Testis (tissue), 3 donors: ENCODE results near the gene NKAIN2. TPM values are rescaled to one million over a fixed set of nuclear protein-coding genes. Genes with fewer than 3 reads are reported as not detected.

Source experiments
- DNase-seq: peaks from one replicate; pipeline ENCODE4 v3.0.0-alpha.2; 2019
- H3K27ac ChIP-seq, 2 donors: fragments of 200-600 bp; sonication (generic); one replicate each; pipeline ENCODE4 v1.5.1; 2019
- H3K27me3 ChIP-seq: fragments of 200-600 bp; sonication (generic); one replicate; pipeline ENCODE4 v1.5.1; 2019
- H3K36me3 ChIP-seq: fragments of 200-600 bp; sonication (generic); one replicate; pipeline ENCODE4 v1.5.1; 2017; ENCODE audit warnings: low read depth; ENCODE audit errors: missing control alignments
- H3K4me1 ChIP-seq: fragments of 200-600 bp; sonication (generic); one replicate; pipeline ENCODE4 v1.5.1; 2019
- H3K4me3 ChIP-seq, 2 donors: fragments of 200-600 bp; sonication (generic); one replicate each; pipeline ENCODE4 v1.5.1; 2017 to 2019
- H3K9me3 ChIP-seq: fragments of 200-600 bp; sonication (generic); one replicate; pipeline ENCODE4 v1.5.1; 2017
- POLR2A ChIP-seq: fragments of 450-650 bp; IDR thresholded peaks from one replicate; pipeline ENCODE4 v1.6.1; 2017; ENCODE audit warnings: antibody characterized with exemption, mild to moderate bottlenecking, moderate library complexity
- WGBS, 2 donors: methylation state at CpG; one replicate each; pipeline ENCODE4 v1.1.5; 2018; 5-methylcytosine and 5-hydroxymethylcytosine counted together
- intact Hi-C: fragments of 100-400 bp; cut with DNase I; formaldehyde crosslinking; loops from one replicate; pipeline ENCODE4 v1.15.1; 2023; ENCODE audit warnings: low total_unique reads
- polyA plus RNA-seq: library from polyadenylated mRNA; stranded (reverse); fragments of 350-450 nt; fragmentation: Illumina TruSeq; extraction: RNeasy Lipid Tissue Mini Kit (QIAGEN cat#74804); gene quantifications from one replicate; pipeline ENCODE4 v1.2.3, GENCODE V29; 2014; ENCODE audit warnings: low read depth, low replicate concordance; ENCODE audit not compliant: insufficient read depth
- total RNA-seq, 2 donors: library from RNA; depleted of rRNA; stranded (reverse); fragments of >200 nt; gene quantifications; one replicate each; pipeline ENCODE4 v1.2.3, GENCODE V29; 2016
- TF ChIP-seq, protein P1 (sequence below), 3 experiments: fragments of 450-650 bp in 2 of 3; fragments of 200-600 bp in 1 of 3; sonication (generic) in 1 of 3; IDR thresholded peaks; one replicate each; pipeline ENCODE4 v1.5.1; 2016 to 2019; ENCODE audit warnings: antibody characterized with exemption in 3 of 3, mild to moderate bottlenecking in 2 of 3, moderate library complexity in 1 of 3

NKAIN2 gene
- total and polyA plus RNA-seq, 3 donors from 2014 or later = 0.56 to 1.1 (median 0.71) TPM

DNA sequence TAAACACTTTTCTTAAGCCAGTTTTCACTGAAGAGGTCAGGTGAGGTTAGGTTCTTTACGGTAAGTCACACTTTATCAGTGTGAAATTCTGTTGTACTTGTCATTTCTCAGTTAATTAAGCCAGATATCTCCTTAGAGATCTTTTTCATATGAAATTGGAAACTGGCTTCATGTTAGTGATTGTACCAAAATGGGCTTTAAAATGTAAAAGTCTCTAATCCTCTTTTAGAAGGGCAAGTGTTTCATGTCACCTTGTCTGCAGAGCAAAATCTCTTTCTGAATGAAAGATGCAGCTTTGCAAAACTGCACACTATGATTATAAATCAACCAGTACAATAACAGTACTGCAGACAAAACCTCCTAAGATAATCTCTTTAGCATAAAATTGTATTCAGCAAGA lies 949.3 kb downstream of the NKAIN2 start:
- Histone ChIP-seq H3K36me3 (no peaks in the 10 kb centered on the region), H3K9me3 (no peaks in the 10 kb centered on the region), H3K4me1 (no peaks in the 10 kb centered on the region), H3K27ac (no peak overlapping the region), H3K4me3 (no peak overlapping the region), H3K27me3 (no peaks in the 10 kb centered on the region)
- TF ChIP-seq, protein P1, sequence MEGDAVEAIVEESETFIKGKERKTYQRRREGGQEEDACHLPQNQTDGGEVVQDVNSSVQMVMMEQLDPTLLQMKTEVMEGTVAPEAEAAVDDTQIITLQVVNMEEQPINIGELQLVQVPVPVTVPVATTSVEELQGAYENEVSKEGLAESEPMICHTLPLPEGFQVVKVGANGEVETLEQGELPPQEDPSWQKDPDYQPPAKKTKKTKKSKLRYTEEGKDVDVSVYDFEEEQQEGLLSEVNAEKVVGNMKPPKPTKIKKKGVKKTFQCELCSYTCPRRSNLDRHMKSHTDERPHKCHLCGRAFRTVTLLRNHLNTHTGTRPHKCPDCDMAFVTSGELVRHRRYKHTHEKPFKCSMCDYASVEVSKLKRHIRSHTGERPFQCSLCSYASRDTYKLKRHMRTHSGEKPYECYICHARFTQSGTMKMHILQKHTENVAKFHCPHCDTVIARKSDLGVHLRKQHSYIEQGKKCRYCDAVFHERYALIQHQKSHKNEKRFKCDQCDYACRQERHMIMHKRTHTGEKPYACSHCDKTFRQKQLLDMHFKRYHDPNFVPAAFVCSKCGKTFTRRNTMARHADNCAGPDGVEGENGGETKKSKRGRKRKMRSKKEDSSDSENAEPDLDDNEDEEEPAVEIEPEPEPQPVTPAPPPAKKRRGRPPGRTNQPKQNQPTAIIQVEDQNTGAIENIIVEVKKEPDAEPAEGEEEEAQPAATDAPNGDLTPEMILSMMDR (IDR thresholded peaks at IDR 0.05) = no peak
- no peak for TF ChIP-seq POLR2A
- 53 to 75% methylated on average over 1 of the region's 1 CpG for WGBS, 2 donors
- intact Hi-C loops = no loop called here
- DNase-seq = no peak

DNA sequence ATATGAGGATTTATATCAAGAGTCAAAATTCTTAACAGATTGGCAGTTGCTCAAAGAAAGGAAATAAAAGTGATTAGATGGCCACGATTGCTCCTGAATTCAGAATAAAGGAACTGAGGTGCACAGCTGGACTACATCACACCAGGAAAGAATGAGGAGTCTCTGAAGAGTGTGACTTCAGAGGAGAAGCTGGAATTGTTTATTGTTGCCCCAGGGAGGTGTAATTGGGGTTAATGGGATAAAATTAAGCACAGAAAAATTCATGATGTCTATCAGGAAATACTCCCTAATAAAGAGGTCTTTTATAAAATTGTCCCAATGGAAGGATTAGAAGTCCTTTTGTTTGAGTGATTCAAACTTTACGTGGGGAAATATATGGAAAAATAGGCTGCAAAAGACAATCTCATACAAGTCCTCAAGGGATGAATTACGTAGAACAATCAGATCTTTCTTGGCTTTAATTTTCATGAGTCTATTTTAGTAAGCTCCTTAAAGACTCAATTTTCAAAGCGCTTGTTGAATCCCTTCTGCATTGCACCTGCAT lies 950.0 kb downstream of the NKAIN2 start:
- no peaks in the 10 kb centered on the region for H3K36me3 ChIP-seq
- 84 to 88% methylated on average over 4 of the region's 4 CpGs for WGBS, 2 donors
- no peak for DNase-seq
- no peaks in the 10 kb centered on the region for H3K27me3 ChIP-seq
- intact Hi-C loops = no loop called here
- H3K27ac ChIP-seq = no peak overlapping the region
- H3K4me1 ChIP-seq = no peaks in the 10 kb centered on the region
- TF ChIP-seq, protein P1 (IDR thresholded peaks at IDR 0.05) = no peak
- no peak for TF ChIP-seq POLR2A
- H3K9me3 ChIP-seq = no peaks in the 10 kb centered on the region
- H3K4me3 ChIP-seq = no peak overlapping the region

DNA sequence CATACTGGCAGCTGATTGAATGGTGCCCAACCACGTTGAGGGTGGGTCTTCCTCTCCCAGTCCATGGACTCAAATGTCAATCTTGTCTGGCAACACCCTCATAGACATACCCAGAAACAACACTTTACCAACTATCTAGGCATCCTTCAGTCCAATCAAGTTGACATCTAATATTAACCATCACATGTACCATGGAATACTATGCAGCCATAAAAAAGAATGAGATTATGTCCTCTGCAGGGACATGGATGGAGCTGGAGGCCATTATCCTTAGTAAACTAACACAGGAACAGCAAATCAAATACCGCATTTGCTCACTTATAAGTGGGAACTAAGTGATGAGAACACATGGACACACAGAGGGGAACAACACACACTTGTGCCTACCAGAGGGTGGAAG lies 951.7 kb downstream of the NKAIN2 start:
- H3K4me3 ChIP-seq = no peak overlapping the region
- H3K9me3 ChIP-seq = no peaks in the 10 kb centered on the region
- H3K4me1 ChIP-seq = no peaks in the 10 kb centered on the region
- DNase-seq = no peak
- H3K27ac ChIP-seq = no peak overlapping the region
- WGBS, 2 donors = 82 to 100% methylated on average over 2 of the region's 2 CpGs
- no peak for TF ChIP-seq POLR2A
- TF ChIP-seq, protein P1 (IDR thresholded peaks at IDR 0.05) = no peak
- H3K36me3 ChIP-seq = no peaks in the 10 kb centered on the region
- intact Hi-C loops = no loop called here
- H3K27me3 ChIP-seq = no peaks in the 10 kb centered on the region

DNA sequence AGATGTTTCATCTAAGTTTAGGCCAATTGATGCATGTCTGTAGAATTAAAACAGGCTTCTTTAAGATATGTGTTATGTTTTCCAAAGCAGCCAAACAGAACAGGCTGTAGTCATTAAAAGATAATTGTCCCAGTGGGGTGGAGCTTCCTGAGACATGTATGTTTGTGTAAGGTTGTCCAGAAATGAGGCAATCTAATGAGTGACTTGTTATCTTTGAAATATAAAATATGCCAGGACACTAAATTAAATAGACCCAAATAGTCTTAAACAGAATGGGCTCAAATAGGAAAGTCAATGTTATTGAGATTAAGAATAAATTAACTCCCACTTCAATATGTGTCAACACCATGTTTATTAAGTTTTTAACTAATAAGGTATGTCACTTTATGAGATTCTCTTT lies 953.9 kb downstream of the NKAIN2 start:
- Histone ChIP-seq H3K27me3 (no peaks in the 10 kb centered on the region), H3K9me3 (no peaks in the 10 kb centered on the region), H3K27ac (no peak overlapping the region), H3K4me1 (no peaks in the 10 kb centered on the region), H3K36me3 (no peaks in the 10 kb centered on the region), H3K4me3 (no peak overlapping the region)
- TF ChIP-seq, protein P1 (IDR thresholded peaks at IDR 0.05) = no peak
- no peak for TF ChIP-seq POLR2A
- DNase-seq = no peak
- intact Hi-C loops = no loop called here

DNA sequence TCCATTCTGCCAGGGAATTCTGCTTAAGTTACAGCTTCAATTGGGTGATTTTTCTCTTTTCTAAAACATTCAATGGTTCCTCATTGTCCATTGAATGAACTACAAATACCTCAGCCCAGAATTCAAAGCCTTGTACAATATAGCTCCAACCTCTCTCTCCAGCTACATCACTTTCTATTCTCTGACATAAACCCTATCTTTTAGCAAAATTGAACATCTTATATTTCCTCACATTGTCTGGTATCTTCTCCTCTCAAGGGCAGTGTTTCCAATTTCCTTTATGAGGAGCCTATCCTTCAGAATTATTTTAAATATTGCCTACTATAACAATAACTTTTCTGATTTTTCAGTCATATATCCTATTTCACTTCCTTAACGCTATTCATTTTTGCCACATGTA lies 955.0 kb downstream of the NKAIN2 start:
- H3K27me3 ChIP-seq = no peaks in the 10 kb centered on the region

More for the DNA sequence above, 955.0 kb downstream of the NKAIN2 start:
- DNase-seq = no peak
- Histone ChIP-seq H3K27ac (no peak overlapping the region), H3K9me3 (no peaks in the 10 kb centered on the region), H3K4me3 (no peak overlapping the region), H3K36me3 (no peaks in the 10 kb centered on the region), H3K4me1 (no peaks in the 10 kb centered on the region)
- 85 to 86% methylated on average over 1 of the region's 1 CpG for WGBS, 2 donors
- intact Hi-C loops = no loop called here
- no peak for TF ChIP-seq POLR2A
- TF ChIP-seq, protein P1 (IDR thresholded peaks at IDR 0.05) = no peak
